ENCODE results near the gene COPZ2.

DNA sequence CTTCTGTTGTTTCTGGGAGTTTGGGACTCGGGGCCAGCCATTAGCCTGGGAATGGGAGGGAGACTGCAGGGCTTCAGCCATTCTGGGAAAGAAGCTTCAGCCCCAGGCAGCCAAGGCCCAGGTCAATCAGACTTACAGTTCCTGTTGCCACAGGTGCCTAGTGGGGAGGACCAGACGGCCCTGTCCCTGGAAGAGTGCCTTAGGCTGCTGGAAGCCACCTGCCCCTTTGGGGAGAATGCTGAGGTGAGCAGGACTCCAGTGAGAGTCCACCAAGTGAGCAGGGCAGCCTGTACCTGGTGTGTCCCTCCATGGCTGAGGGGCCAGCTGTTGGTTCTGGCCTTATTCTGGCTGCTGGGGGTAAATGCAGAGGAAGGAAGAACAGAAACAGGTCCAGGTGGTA is 19.3 kb upstream of the COPZ2 start:
- TF ChIP-seq EZH2 (IDR thresholded peaks at IDR 0.05; ENCODE audit: borderline replicate concordance, low read depth, low read length, severe bottlenecking): no peak
- TF ChIP-seq, protein P1, sequence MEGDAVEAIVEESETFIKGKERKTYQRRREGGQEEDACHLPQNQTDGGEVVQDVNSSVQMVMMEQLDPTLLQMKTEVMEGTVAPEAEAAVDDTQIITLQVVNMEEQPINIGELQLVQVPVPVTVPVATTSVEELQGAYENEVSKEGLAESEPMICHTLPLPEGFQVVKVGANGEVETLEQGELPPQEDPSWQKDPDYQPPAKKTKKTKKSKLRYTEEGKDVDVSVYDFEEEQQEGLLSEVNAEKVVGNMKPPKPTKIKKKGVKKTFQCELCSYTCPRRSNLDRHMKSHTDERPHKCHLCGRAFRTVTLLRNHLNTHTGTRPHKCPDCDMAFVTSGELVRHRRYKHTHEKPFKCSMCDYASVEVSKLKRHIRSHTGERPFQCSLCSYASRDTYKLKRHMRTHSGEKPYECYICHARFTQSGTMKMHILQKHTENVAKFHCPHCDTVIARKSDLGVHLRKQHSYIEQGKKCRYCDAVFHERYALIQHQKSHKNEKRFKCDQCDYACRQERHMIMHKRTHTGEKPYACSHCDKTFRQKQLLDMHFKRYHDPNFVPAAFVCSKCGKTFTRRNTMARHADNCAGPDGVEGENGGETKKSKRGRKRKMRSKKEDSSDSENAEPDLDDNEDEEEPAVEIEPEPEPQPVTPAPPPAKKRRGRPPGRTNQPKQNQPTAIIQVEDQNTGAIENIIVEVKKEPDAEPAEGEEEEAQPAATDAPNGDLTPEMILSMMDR (IDR thresholded peaks at IDR 0.05; ENCODE audit: borderline replicate concordance, extremely low read depth, low read length, poor library complexity, severe bottlenecking): no peak

Measured in DND-41 (cell line).